K562 (cell line): Measurements from ENCODE around the gene ACSF2. TPM values are rescaled to one million over a fixed set of nuclear protein-coding genes. Genes with fewer than 3 reads are reported as not detected.

Experiments used
- CBX3 ChIP-seq, 2 experiments: IDR thresholded peaks; 1 replicate in 1 of 2; 2 replicates in 1 of 2; pipeline ENCODE4 v1.6.1; 2012; ENCODE audit warnings: inconsistent platforms in 2 of 2, low read length in 2 of 2, borderline replicate concordance in 1 of 2, control low read depth in 1 of 2
- CREB1 ChIP-seq, 2 experiments: sonication (generic) in 1 of 2; formaldehyde crosslinking in 1 of 2; IDR thresholded peaks; 2 replicates each; pipeline versions ENCODE4 v1.6.1 to v1.8.0; 2012 to 2022; ENCODE audit warnings: inconsistent platforms in 1 of 2, mild to moderate bottlenecking in 1 of 2, missing genetic modification reagents in 1 of 2, moderate library complexity in 1 of 2
- CTCFL ChIP-seq: IDR thresholded peaks from 2 replicates; pipeline ENCODE4 v1.6.1; 2011; ENCODE audit warnings: borderline replicate concordance, low read depth, mild to moderate bottlenecking, moderate library complexity, low read length; ENCODE audit not compliant: insufficient read depth, poor library complexity, severe bottlenecking
- HDAC1 ChIP-seq, 2 experiments: fragments of 450-650 bp; IDR thresholded peaks; 2 replicates each; pipeline ENCODE4 v1.6.1; 2016 to 2017; ENCODE audit warnings: inconsistent platforms in 1 of 2, mild to moderate bottlenecking in 1 of 2, moderate library complexity in 1 of 2
- MAZ ChIP-seq, 2 experiments: fragments of 450-650 bp in 1 of 2; sonication (generic) in 1 of 2; formaldehyde crosslinking; IDR thresholded peaks in 1 of 2; conservative IDR thresholded peaks in 1 of 2; 2 replicates each; pipeline versions ENCODE4 v1.4.0 to v1.5.0; 2020; ENCODE audit warnings: mild to moderate bottlenecking in 1 of 2, missing genetic modification reagents in 1 of 2
- MEIS2 ChIP-seq: fragments of 450-650 bp; IDR thresholded peaks from 2 replicates; pipeline ENCODE4 v1.6.1; 2014; ENCODE audit warnings: mild to moderate bottlenecking; ENCODE audit not compliant: partially characterized antibody
- MNT ChIP-seq, 2 experiments: fragments of 450-650 bp; conservative IDR thresholded peaks; 2 replicates each; pipeline ENCODE4 v1.6.1; 2017; ENCODE audit warnings: mild to moderate bottlenecking in 2 of 2, moderate library complexity in 2 of 2
- PHF8 ChIP-seq: fragments of 200-600 bp; sonication (generic); IDR thresholded peaks from 2 replicates; pipeline ENCODE4 v1.6.1; 2012; ENCODE audit warnings: mixed run types, mild to moderate bottlenecking, inconsistent platforms, low read length, moderate library complexity, borderline replicate concordance
- PKNOX1 ChIP-seq: fragments of 450-650 bp; IDR thresholded peaks from 2 replicates; pipeline ENCODE4 v1.6.1; 2016
- SIN3B ChIP-seq: fragments of 450-650 bp; IDR thresholded peaks from 2 replicates; pipeline ENCODE4 v1.6.1; 2017; ENCODE audit warnings: low read depth, mild to moderate bottlenecking, moderate library complexity
- TCF3 ChIP-seq: sonication (generic); formaldehyde crosslinking; IDR thresholded peaks from 2 replicates; pipeline ENCODE4 v1.4.0; 2020; ENCODE audit warnings: mild to moderate bottlenecking, missing genetic modification reagents
- VEZF1 ChIP-seq: fragments of 200-800 bp; sonication (Bioruptor generic); IDR thresholded peaks from 2 replicates; pipeline ENCODE4 v1.6.1; 2017; ENCODE audit warnings: missing genetic modification characterization, missing compliant biosample characterization
- ZBTB9 ChIP-seq: fragments of 450-650 bp; formaldehyde crosslinking; IDR thresholded peaks from 2 replicates; pipeline ENCODE4 v1.4.0; 2020; ENCODE audit warnings: mild to moderate bottlenecking, moderate library complexity
- ZNF717 ChIP-seq: fragments of 250-450 bp; sonication (Bioruptor Pico); IDR thresholded peaks from 2 replicates; pipeline ENCODE4 v1.5.0; 2021
- ZNF76 ChIP-seq: fragments of 250-450 bp; sonication (Bioruptor Pico); IDR thresholded peaks from 2 replicates; pipeline ENCODE4 v1.4.0; 2020; ENCODE audit warnings: mild to moderate bottlenecking, moderate library complexity, borderline replicate concordance
- polyA plus RNA-seq, 8 experiments: library from polyadenylated mRNA; depleted of rRNA in 4 of 8; stranded (reverse) in 5 of 8; unstranded in 3 of 8; fragments of >200 nt; fragmentation: Nextera tagmentation in 2 of 8; fragmentation: Illumina TruSeq in 1 of 8; extraction: Ambion mirVana in 2 of 8; extraction: Trizol in 1 of 8; gene quantifications; 2 replicates each; pipeline versions ENCODE4 v1.2.1 to v1.2.3, GENCODE V29; 2011 to 2014; ENCODE audit warnings: inconsistent platforms in 1 of 8, missing spikeins in 1 of 8
- total RNA-seq, 7 experiments: library from RNA; depleted of rRNA in 6 of 7; stranded (reverse); fragments of >200 nt in 6 of 7; fragmentation: Illumina TruSeq in 2 of 7; extraction: Trizol in 2 of 7; gene quantifications; 2 replicates each; pipeline versions ENCODE4 v1.2.1 to v1.2.3, GENCODE V29; 2011 to 2021; ENCODE audit warnings: low replicate concordance in 1 of 7

Gene ACSF2
- total and polyA plus RNA-seq, 9 of the 15 experiments (the other 6 are each of a cell fraction or from before 2014, with no cell fraction given): 0.89 to 6.1 (median 3.5) TPM

- TF ChIP-seq PKNOX1: peak; percentile 92
- TF ChIP-seq ZBTB9 (CRISPR knock-in tag): 0 out of 2 replicates have a peak, but pooled peaks have one; percentile 45
- peak; percentile 19 for TF ChIP-seq CTCFL
- TF ChIP-seq PHF8: peak; percentile 21; the same call in 1 of the 2 replicates
- peak in 1 of 2 experiments; percentile 62; a peak in 1 of 4 replicates for TF ChIP-seq MAZ (CRISPR knock-in tag; conservative IDR thresholded peaks at IDR 0.05 in 1 of 2, IDR thresholded peaks at IDR 0.05 in 1 of 2)
- peak in 1 of 2 experiments; percentile 12; a peak in 1 of 4 replicates for TF ChIP-seq HDAC1 (IDR thresholded peaks at IDR 0.05)
- TF ChIP-seq SIN3B: no peak; the same call in 1 of the 2 replicates
- no peak for TF ChIP-seq ZNF76 (CRISPR knock-in tag)
- peak; percentile 33; the same call in 1 of the 2 replicates for TF ChIP-seq TCF3 (CRISPR knock-in tag)
- no peak for TF ChIP-seq ZNF717 (CRISPR knock-in tag)
- TF ChIP-seq MNT (conservative IDR thresholded peaks at IDR 0.05): peak in 1 of 2 experiments; percentile 27; a peak in 1 of 4 replicates
- 0 out of 2 replicates have a peak, but pooled peaks have one; percentile 40 for TF ChIP-seq VEZF1 (CRISPR knock-in tag)
- peak; percentile 68 for TF ChIP-seq MEIS2
- TF ChIP-seq CBX3 (IDR thresholded peaks at IDR 0.05; ENCODE audit: borderline replicate concordance in 1 of 2, low read length in 2 of 2): 0 out of 3 replicates have a peak, but pooled peaks of 1 of the 2 experiments have one; percentile 18
- no peak for TF ChIP-seq CREB1 (IDR thresholded peaks at IDR 0.05)
- TF ChIP-seq CREB1 (CRISPR knock-in tag; IDR thresholded peaks at IDR 0.05): 0 out of 2 replicates have a peak, but pooled peaks have one; percentile 31
Measured at GRCh38 chr17:50426814-50427787, 1.1 kb downstream of the ACSF2 start (continued).
